Heart left ventricle (tissue), 13 donors: Measurements from ENCODE around the gene CXCR6.

Experiments
- CTCF ChIP-seq, 12 donors: fragments of 200-600 bp; sonication (generic) in 4 of 12; IDR thresholded peaks; one replicate each; pipeline versions ENCODE4 v1.5.0 to v1.8.0; 2018 to 2022; ENCODE audit warnings: antibody characterized with exemption in 12 of 12, mild to moderate bottlenecking in 5 of 12
- POLR2A ChIP-seq, 2 donors: fragments of 450-650 bp; IDR thresholded peaks; one replicate each; pipeline ENCODE4 v1.6.1; 2017; ENCODE audit warnings: antibody characterized with exemption in 2 of 2, mild to moderate bottlenecking in 2 of 2, moderate library complexity in 2 of 2
- donor health status: ischemic (EF 13 %, LVEDD 7.1; RV severe dilation, severe dysfunction).
- donor health status: DM: no; HTN: yes; CAD: no.
- donor health status: DM: no; HTN: no; CAD: no.
- donor health status: ischemic (EF 25% LVEDD 6.9; RV normal size, moderate dysfunction).
- donor health status: ischemic (EF 25% LVEDD 5.7; RV mildly dilated, moderate dysfunction).
- donor health status: ischemic (EF 35%, LVEDD 5.7; RV mildly dilated, moderate dysfunction).
- donor health status: nonischemic (EF 11% LVEDD 7.7; RV severe dilation, severe dysfunction).
- donor health status: DM: yes; HTN: yes; CAD: no.
- donor health status: PGD.
- donor health status: ischemic (EF 29% LVEDD 5.4; RV normal size, mild dysfunction).
- donor health status: nonischemic (EF 23%, LVEDD 6.1; RV moderate dilation, normal function).

GRCh38 chr3:45962033-45962432 is 18.8 kb downstream of the CXCR6 start:
- no peak for TF ChIP-seq CTCF (IDR thresholded peaks at IDR 0.05)
- no peak for TF ChIP-seq POLR2A (IDR thresholded peaks at IDR 0.05)
